KOPT-K1 (cell line): ENCODE measurements around the gene RNF212.

Experiments
- H3K27ac ChIP-seq: fragments of 200-600 bp; sonication (generic); 2 replicates; pipeline ENCODE4 v1.5.1; 2016; ENCODE audit warnings: antibody characterized with exemption, mild to moderate bottlenecking, low read depth, low read length; ENCODE audit not compliant: poor library complexity, severe bottlenecking
- H3K36me3 ChIP-seq: fragments of 200-600 bp; sonication (generic); 2 replicates; pipeline ENCODE4 v1.5.1; 2017; ENCODE audit warnings: antibody characterized with exemption, mild to moderate bottlenecking, low read length, moderate library complexity; ENCODE audit not compliant: insufficient read depth
- H3K9me3 ChIP-seq: fragments of 200-600 bp; sonication (generic); 2 replicates; pipeline ENCODE4 v1.5.1; 2017; ENCODE audit warnings: antibody characterized with exemption, low read length, mild to moderate bottlenecking; ENCODE audit not compliant: insufficient read depth, poor library complexity, severe bottlenecking

RNF212 gene

GRCh38 chr4:1044469-1045192 lies 68.7 kb downstream of the RNF212 start:
- H3K9me3 ChIP-seq: no peaks in the 10 kb centered on the region
- H3K27ac ChIP-seq: no peak overlapping the region
- no peaks in the 10 kb centered on the region for H3K36me3 ChIP-seq

GRCh38 chr4:1043651-1044468 lies 69.5 kb downstream of the RNF212 start:
- Histone ChIP-seq H3K9me3 (no peaks in the 10 kb centered on the region), H3K27ac (no peak overlapping the region), H3K36me3 (no peaks in the 10 kb centered on the region)

- Histone ChIP-seq H3K27ac (no peak overlapping the region), H3K36me3 (no peaks in the 10 kb centered on the region), H3K9me3 (no peaks in the 10 kb centered on the region)
Observed at GRCh38 chr4:1043162-1043561, 70.2 kb downstream of the RNF212 start.

- H3K27ac ChIP-seq: no peak overlapping the region
- no peaks in the 10 kb centered on the region for H3K9me3 ChIP-seq
- H3K36me3 ChIP-seq: no peaks in the 10 kb centered on the region
Observed at GRCh38 chr4:1042352-1043055, 70.9 kb downstream of the RNF212 start.

- Histone ChIP-seq H3K9me3 (no peaks in the 10 kb centered on the region), H3K36me3 (no peaks in the 10 kb centered on the region), H3K27ac (no peak overlapping the region)
Observed at GRCh38 chr4:1041936-1042330, 71.4 kb downstream of the RNF212 start.

- Histone ChIP-seq H3K36me3 (no peaks in the 10 kb centered on the region), H3K9me3 (no peaks in the 10 kb centered on the region), H3K27ac (no peak overlapping the region)
Observed at GRCh38 chr4:1041147-1041935, 72.0 kb downstream of the RNF212 start.

GRCh38 chr4:1040344-1041146 lies 72.8 kb downstream of the RNF212 start:
- Histone ChIP-seq H3K27ac (no peak overlapping the region), H3K9me3 (no peaks in the 10 kb centered on the region), H3K36me3 (no peaks in the 10 kb centered on the region)

- Histone ChIP-seq H3K27ac (no peak overlapping the region), H3K9me3 (no peaks in the 10 kb centered on the region), H3K36me3 (no peaks in the 10 kb centered on the region)
Observed at GRCh38 chr4:1039493-1040343, 73.6 kb downstream of the RNF212 start.

GRCh38 chr4:1038948-1039492 lies 74.3 kb downstream of the RNF212 start:
- no peaks in the 10 kb centered on the region for H3K9me3 ChIP-seq
- H3K36me3 ChIP-seq: no peaks in the 10 kb centered on the region
- H3K27ac ChIP-seq: no peak overlapping the region

- Histone ChIP-seq H3K9me3 (no peaks in the 10 kb centered on the region), H3K36me3 (no peaks in the 10 kb centered on the region), H3K27ac (no peak overlapping the region)
Observed at GRCh38 chr4:1036976-1037810, 76.2 kb downstream of the RNF212 start.

- Histone ChIP-seq H3K27ac (no peak overlapping the region), H3K36me3 (no peaks in the 10 kb centered on the region), H3K9me3 (no peaks in the 10 kb centered on the region)
Observed at GRCh38 chr4:1036095-1036494, 77.3 kb downstream of the RNF212 start.

GRCh38 chr4:1035510-1035909 lies 77.9 kb downstream of the RNF212 start:
- H3K9me3 ChIP-seq: no peaks in the 10 kb centered on the region
- no peaks in the 10 kb centered on the region for H3K36me3 ChIP-seq
- no peak overlapping the region for H3K27ac ChIP-seq
